ENCODE data around the gene CDK19.

DNA sequence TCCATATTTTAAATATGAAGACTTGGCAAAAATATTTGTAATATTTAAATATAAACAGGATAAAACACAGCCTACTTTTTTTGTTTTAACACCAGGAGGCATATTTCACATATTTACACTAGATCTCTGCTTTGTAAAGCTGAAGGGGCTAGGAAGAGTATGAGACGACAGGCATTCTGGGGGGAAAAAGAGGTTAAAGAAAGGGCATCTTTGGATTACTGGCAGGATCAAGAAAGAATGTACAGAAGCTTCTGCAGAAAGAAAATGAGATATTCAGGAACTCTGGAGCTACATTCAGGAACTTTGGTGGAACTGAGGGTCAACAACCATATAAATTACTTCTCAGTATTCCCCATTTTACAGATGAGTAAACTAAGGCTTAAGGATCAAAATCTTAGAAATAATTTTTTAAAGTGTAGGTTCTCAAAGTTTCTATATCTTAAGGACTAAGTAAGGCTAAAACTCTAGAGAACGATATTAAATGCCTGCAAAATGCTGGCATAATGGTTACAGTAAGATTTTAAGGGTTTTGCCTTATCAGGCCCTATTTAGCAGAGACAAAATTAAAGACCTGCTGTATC lies 156.5 kb downstream of the CDK19 start:
- TF ChIP-seq CTCF (IDR thresholded peaks at IDR 0.05; ENCODE audit: insufficient read depth, low read depth, low read length) (no peak), EZH2 (IDR thresholded peaks at IDR 0.05; ENCODE audit: insufficient read depth, low read length) (no peak)

Data from astrocyte (in vitro differentiated cells and primary cell).